G401 (cell line): ENCODE measurements around the gene NIPBL. TPM values are rescaled to one million over a fixed set of nuclear protein-coding genes. Genes with fewer than 3 reads are reported as not detected.
"Not testable (repeated sequence)": the region's sequence is repeated elsewhere in the genome, so short reads cannot be mapped to it uniquely, and the experiment has no call there.

ENCODE experiments used
- DNase-seq: peaks from one replicate; pipeline ENCODE4 v3.0.0-alpha.2; 2015; ENCODE audit warnings: low spot score
- in situ Hi-C: cut with HindIII; loops from 2 replicates; pipeline ENCODE4 v1.10.0; 2016; ENCODE audit warnings: low sequenced_read_pairs, mixed read lengths
- total RNA-seq: library from RNA; depleted of rRNA; stranded (reverse); fragments of >200 nt; shearing (Covaris generic); gene quantifications from 2 replicates; pipeline ENCODE4 v1.2.3, GENCODE V29; 2014

The NIPBL gene
- total RNA-seq, 1 experiment from 2014 or later, result 33.2 TPM

GRCh38 chr5:37063739-37064138, 187.2 kb downstream of the NIPBL start:
- in situ Hi-C loops, result no loop called here
- no peak for DNase-seq

- in situ Hi-C loops, result no loop called here
Measured at GRCh38 chr5:37064442-37064841, 187.9 kb downstream of the NIPBL start.

GRCh38 chr5:37071487-37071886, 194.9 kb downstream of the NIPBL start:
- DNase-seq, result no peak
- in situ Hi-C loops, result no loop called here

More at GRCh38 chr5:37064442-37064841, 187.9 kb downstream of the NIPBL start:
- DNase-seq, result no peak

- in situ Hi-C loops, result no loop called here
- DNase-seq, result no peak
Measured at GRCh38 chr5:37071901-37072581, 195.5 kb downstream of the NIPBL start.

DNA sequence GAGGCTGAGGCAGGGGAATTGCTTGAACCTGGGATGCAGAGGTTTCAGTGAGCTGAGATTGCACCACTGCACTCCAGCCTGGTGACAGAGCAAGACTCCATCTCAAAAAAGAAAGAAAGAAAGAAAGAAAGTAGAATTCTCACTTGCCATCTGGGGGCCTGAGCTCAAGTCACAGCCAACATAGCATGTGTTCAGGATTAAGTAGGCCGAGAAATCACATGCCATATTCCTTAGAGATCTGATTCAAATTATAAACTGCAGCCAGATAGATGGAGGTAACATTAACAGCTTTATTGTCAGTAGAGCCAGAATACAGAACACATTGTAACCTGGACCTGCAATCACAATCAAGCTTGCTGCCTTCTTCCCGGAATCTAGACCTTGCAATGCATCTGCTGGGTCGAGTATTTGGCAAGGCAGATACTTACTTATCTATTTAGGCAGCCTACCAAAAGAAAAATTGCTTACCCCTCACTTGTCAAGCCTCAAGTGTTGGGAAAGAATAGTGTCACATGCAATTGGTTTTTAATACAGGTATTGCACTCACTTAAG, 198.9 kb downstream of the NIPBL start:
- in situ Hi-C loops, result no loop called here
- DNase-seq, result no peak

- in situ Hi-C loops, result no loop called here
- no peak for DNase-seq
Measured at GRCh38 chr5:37077146-37077545, 200.6 kb downstream of the NIPBL start.

DNA sequence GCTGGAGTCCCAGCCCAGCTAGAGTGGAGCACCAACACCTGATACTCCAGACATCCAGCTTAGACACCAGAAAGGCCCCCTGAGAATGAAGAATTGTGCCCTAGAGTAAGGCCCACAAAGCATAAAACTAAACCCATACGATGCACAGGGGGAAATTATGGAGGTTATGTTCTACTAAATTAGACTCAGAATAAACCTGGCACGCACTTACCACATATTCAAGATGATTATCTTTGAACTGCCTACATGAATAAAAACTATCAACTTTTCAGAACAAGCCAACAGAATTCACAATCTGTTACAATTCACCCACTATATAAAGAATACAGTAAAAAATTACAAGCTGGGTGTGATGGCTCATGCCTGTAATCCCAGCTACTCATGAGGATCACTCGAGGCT, 204.1 kb downstream of the NIPBL start:
- no peak for DNase-seq
- in situ Hi-C loops, result no loop called here

- in situ Hi-C loops, DNase-seq: not testable (repeated sequence)
Measured at GRCh38 chr5:37082977-37083376, 206.4 kb downstream of the NIPBL start.

DNA sequence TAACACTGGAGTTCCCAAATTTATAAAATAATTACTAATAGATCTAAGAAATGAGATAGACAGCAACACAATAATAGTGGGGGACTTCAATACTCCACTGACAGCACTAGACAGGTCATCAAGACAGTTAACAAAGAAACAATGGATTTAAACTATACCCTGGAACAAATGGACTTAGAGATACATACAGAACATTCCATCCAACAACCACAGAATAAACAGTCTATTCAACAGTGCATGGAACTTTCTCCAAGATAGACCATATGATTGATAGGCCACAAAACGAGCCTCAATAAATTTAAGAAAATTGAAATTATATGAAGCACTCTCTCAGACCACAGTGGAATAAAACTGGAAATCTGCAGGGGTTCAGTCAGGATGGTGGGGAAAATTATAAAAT, 209.5 kb downstream of the NIPBL start:
- DNase-seq, in situ Hi-C loops: not testable (repeated sequence)

- in situ Hi-C loops, result no loop called here
- DNase-seq, result no peak
Measured at GRCh38 chr5:37086466-37087173, 210.1 kb downstream of the NIPBL start.

DNA sequence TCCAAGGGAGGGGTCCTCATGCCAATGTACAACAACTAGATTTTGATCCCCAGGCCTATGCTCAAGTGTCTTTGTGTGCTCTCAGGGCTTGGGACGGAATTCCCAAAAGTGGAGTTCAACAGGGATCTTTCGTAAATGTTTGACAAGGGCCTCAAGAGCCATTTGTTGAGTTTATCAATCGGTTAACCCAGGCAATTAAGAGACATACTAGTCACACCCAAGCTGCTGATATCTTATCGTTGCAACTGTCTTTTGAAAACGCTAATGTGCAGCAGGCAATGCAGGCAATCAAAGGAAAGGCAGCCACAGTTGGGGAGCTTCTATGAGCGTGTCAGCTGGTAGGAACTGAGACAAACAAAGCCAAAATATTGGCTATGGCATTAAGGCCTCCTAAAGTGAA, 211.4 kb downstream of the NIPBL start:
- in situ Hi-C loops, result no loop called here
- no peak for DNase-seq

DNA sequence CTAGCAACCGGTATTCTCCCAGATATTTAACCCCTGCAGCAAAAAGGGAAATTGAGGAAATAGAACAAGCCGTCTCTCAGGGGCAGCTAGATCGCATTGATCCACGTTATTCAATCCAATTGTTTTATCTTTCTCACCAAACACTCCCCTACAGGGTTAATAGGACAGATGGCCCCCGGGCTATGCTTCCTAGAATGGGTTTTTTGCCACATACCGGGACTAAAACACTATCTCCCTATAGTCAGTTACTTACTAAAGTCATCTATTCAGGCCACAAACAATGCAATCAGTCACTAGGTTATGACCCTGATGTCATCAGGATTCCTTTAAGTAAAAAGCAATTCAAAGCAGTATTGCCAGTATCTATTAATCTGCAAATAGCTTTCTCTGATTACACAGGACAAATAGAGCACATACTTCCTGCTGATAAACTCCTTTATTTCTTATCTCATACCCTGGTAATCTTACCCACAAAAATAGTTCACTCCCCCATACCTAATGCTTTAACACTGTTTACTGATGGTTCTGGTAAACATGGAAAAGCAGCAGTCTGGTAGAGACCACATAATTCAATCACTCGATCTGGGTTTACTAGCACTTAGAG, 213.7 kb downstream of the NIPBL start:
- in situ Hi-C loops, result no loop called here

GRCh38 chr5:37090781-37091180, 214.2 kb downstream of the NIPBL start:
- in situ Hi-C loops, result no loop called here

More for the DNA sequence above, 213.7 kb downstream of the NIPBL start:
- DNase-seq, result no peak

GRCh38 chr5:37093795-37094194, 217.2 kb downstream of the NIPBL start:
- DNase-seq, in situ Hi-C loops: not testable (repeated sequence)

More at GRCh38 chr5:37090781-37091180, 214.2 kb downstream of the NIPBL start:
- DNase-seq, result no peak

- DNase-seq, in situ Hi-C loops: not testable (repeated sequence)
Measured at GRCh38 chr5:37099267-37099666, 222.7 kb downstream of the NIPBL start.

GRCh38 chr5:37103302-37103701, 226.7 kb downstream of the NIPBL start:
- no peak for DNase-seq
- in situ Hi-C loops, result no loop called here

DNA sequence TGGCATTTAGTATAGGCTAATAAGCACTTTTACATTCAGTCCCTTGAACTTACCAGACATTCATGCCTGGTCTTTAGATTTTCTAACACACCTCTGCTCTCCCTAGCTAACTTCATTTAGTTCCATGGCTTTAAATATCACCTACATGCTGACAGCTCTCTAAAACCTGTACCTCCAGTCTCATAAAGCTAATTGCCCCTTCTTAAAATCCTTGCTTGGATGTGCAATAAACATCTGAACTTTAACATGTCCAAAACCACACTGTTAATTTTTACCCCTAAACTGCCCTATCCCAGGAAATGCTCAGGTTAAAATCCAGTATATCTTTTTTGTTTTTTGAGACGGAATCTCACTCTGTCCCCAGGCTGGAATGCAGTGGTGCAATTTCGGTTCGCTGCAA, 232.8 kb downstream of the NIPBL start:
- DNase-seq, result no peak
- in situ Hi-C loops, result no loop called here

DNA sequence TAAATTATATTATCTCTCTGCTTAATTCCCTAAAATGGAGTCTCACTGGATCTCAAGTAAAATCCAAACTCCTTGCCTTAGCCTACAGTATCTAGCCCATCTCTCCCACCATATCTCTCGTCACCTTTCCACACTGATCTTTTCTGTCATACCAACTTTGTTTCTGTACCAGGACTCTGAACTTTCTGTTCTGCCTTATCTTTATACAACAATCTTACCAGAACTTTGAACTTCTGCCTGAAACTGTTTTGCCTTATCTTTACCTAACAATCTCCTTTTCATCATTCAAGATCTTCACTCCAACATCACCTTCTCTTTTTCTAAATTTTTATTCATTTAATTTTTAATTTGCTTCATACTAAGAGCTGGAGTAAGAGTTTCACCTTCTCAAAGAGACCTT, 233.6 kb downstream of the NIPBL start:
- in situ Hi-C loops, result no loop called here

GRCh38 chr5:37111426-37112382, 235.1 kb downstream of the NIPBL start:
- in situ Hi-C loops, result no loop called here
- DNase-seq, result no peak

More for the DNA sequence above, 233.6 kb downstream of the NIPBL start:
- no peak for DNase-seq
